Measurements from ENCODE around the gene TNF.
A peak's percentile ranks its signal among the peaks of the same experiment; 100 is the strongest.

Gene TNF

GRCh38 chr6:31575335-31575901, at the start of gene TNF:
Gene TNF (plus strand): TSS chr6:31575565. CDS start chr6:31575742, 177 bp downstream.
- peak; percentile 80 for DNase-seq

GRCh38 chr6:31525932-31526591, 49.3 kb upstream of the TNF start:
- no peak for DNase-seq

- DNase-seq = no peak
Observed at GRCh38 chr6:31528307-31528777, 47.0 kb upstream of the TNF start.

- DNase-seq = no peak
Observed at GRCh38 chr6:31528821-31529328, 46.5 kb upstream of the TNF start, which contains the start of gene MCCD1. Gene MCCD1 (plus strand): TSS chr6:31528962. CDS start chr6:31529015, 53 bp downstream.

- DNase-seq = no peak
Observed at GRCh38 chr6:31529329-31530150, 45.8 kb upstream of the TNF start.

- DNase-seq = no peak
Observed at GRCh38 chr6:31530659-31531058, 44.7 kb upstream of the TNF start.

GRCh38 chr6:31531162-31531561, 44.2 kb upstream of the TNF start:
- DNase-seq = no peak

GRCh38 chr6:31531771-31532643, 43.4 kb upstream of the TNF start:
- no peak for DNase-seq

GRCh38 chr6:31532644-31533454, 42.5 kb upstream of the TNF start:
- DNase-seq = no peak

GRCh38 chr6:31533455-31533841, 41.9 kb upstream of the TNF start:
- no peak for DNase-seq

GRCh38 chr6:31534011-31534410, 41.4 kb upstream of the TNF start:
- DNase-seq = no peak

- DNase-seq = no peak
Observed at GRCh38 chr6:31534521-31535040, 40.8 kb upstream of the TNF start.

- DNase-seq = no peak
Observed at GRCh38 chr6:31535538-31536324, 39.6 kb upstream of the TNF start.

- DNase-seq = no peak
Observed at GRCh38 chr6:31538805-31539400, 36.5 kb upstream of the TNF start.

GRCh38 chr6:31540640-31541039, 34.7 kb upstream of the TNF start:
- no peak for DNase-seq

GRCh38 chr6:31541059-31541657, 34.2 kb upstream of the TNF start:
- peak; percentile 46 for DNase-seq

GRCh38 chr6:31541658-31542521, 33.5 kb upstream of the TNF start, which contains the start of gene DDX39B:
Gene DDX39B (minus strand): TSS chr6:31542003. CDS start chr6:31540532, 1,471 bp downstream.
- peak; percentile 89 for DNase-seq

GRCh38 chr6:31543639-31544038, 31.7 kb upstream of the TNF start:
- no peak for DNase-seq

- no peak for DNase-seq
Observed at GRCh38 chr6:31544676-31545075, 30.7 kb upstream of the TNF start.

Measured in stimulated activated CD4-positive, alpha-beta T cell treated with anti-CD3 and anti-CD28 coated beads, Interleukin-12 subunit alpha, Interleukin-12 subunit beta, amount 100 ng/mL, for 4 hours (primary cell).